Pancreas (tissue), 10 donors: ENCODE results near the gene MYMK. TPM values are rescaled to one million over a fixed set of nuclear protein-coding genes. Genes with fewer than 3 reads are reported as not detected.

Experiments
- ATAC-seq, 4 donors: fragments of 200-7000 bp; cut with Tn5 transposase; one replicate each; pipeline versions ENCODE4 v1.8.0 to v1.9.1; 2020; ENCODE audit warnings: mild to moderate bottlenecking in 4 of 4, moderate library complexity in 4 of 4
- DNase-seq, 6 donors: peaks; one replicate each; pipeline ENCODE4 v3.0.0-alpha.2; 2020
- FAIRE-seq: peaks from 2 replicates; lab custom pipeline; 2012; peaks lifted over from hg19 to GRCh38; lab: Jason Lieb, UNC
- H3K27ac ChIP-seq, 4 donors: fragments of 200-600 bp; sonication (generic); 1 replicate in 3 of 4; 2 replicates in 1 of 4; pipeline versions ENCODE4 v1.5.0 to v1.8.0; 2020
- H3K27me3 ChIP-seq, 4 donors: fragments of 200-600 bp; one replicate each; pipeline ENCODE4 v1.8.0; 2021
- H3K36me3 ChIP-seq, 3 donors: fragments of 200-600 bp; sonication (generic) in 1 of 3; one replicate each; pipeline versions ENCODE4 v1.5.0 to v1.8.0; 2020 to 2021
- H3K4me1 ChIP-seq, 3 donors: fragments of 200-600 bp; one replicate each; pipeline ENCODE4 v1.8.0; 2021
- H3K4me3 ChIP-seq, 4 donors: fragments of 200-600 bp; sonication (generic) in 2 of 4; one replicate each; pipeline versions ENCODE4 v1.5.0 to v1.8.0; 2020 to 2021
- H3K9me3 ChIP-seq, 4 donors: fragments of 200-600 bp; one replicate each; pipeline ENCODE4 v1.8.0; 2021
- WGBS, 2 donors: extraction: QIAGEN DNeasy Blood & Tissue Kit; methylation state at CpG; one replicate each; pipeline ENCODE4 v1.1.7; 2013; 5-methylcytosine and 5-hydroxymethylcytosine counted together
- intact Hi-C, 3 donors: fragments of 100-400 bp; cut with DNase I; formaldehyde crosslinking; loops; one replicate each; pipeline versions ENCODE4 v1.11.1 to v1.14.2; 2022
- polyA plus RNA-seq, 2 donors: library from polyadenylated mRNA; stranded (reverse); fragments of 200-250 nt; gene quantifications; one replicate each; pipeline ENCODE4 v1.2.3, GENCODE V29; 2013
- total RNA-seq, 6 donors: library from RNA; stranded (reverse); fragmentation: NEBNext Ultra II Directional in 4 of 6; extraction: Animal tissue kit (Norgen Biotek cat#: 25700) in 4 of 6; gene quantifications; one replicate each; pipeline versions ENCODE4 v1.2.1 to v1.2.4, GENCODE V29; 2021 to 2023
- TF ChIP-seq, protein P1 (sequence below), 4 donors: fragments of 200-600 bp; sonication (generic) in 3 of 4; IDR thresholded peaks; one replicate each; pipeline versions ENCODE4 v1.5.0 to v1.8.0; 2021; ENCODE audit warnings: antibody characterized with exemption in 4 of 4
- donor health status: healthy with polysubstance abuse.
- donor health status: DM: no; HTN: no; CAD: no; lungs with moderate emphysema.
- donor health status: DM: no; HTN: no; CAD: no.
- donor health status: control.
- donor health status: control.
- donor health status: Bipolar disorder and iron deficiency.
- donor health status: DM: yes; HTN: yes; CAD: no.
- donor health status: DM: no; HTN: no; CAD: no.
- donor health status: DM: no; HTN: no; CAD: no.
- donor health status: DM: yes; HTN: yes; CAD: no.

The MYMK gene
- total and polyA plus RNA-seq, 8 donors, result not detected

DNA sequence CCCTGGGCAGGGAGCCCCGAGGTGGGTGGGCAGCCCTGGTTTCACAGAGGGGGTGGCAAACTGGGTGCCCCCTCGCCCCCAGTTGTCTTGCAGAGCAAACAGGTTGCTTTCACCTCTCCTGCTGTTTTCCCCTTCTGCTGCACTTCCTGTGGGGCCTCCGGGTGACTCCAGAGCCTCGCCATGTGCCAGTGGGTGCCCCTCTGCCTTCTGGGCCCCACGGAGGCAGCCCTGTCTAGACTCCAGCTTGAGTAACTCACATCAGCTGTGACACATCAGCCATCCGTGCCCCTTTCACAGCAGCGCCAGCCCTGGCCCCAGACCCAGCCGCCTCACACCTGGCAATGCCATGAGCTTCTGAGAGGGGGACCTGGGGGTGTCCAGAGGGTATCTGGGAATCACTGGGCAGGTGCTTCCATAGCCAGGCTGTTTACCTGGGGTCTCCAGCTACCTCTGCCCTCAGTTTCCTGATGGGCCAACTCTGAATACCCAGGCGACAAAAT is 46.7 kb upstream of the MYMK start:
- 72 to 82% methylated on average over 7 to 9 of the region's 9 CpGs for WGBS, 2 donors
- FAIRE-seq, result no peak

DNA sequence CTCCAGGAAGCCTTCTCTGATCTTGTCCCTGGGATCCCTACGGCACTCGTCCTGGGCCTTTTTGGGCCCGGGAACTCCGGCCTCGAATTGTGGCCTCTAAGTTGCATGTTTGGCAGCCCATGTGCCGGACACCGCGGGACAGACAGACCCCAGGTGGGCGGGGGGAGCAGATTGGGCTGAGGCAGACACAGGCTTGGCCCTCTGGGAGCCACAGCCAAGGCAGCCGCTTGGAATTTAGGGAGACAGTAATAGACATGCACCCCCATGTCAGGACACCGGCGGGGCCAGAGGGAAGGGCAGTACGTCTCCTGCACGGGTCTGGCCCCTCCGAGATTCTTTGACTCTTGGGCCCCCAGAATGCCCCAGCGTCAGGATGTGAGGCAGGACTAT is 45.9 kb upstream of the MYMK start:
- no peaks in the 10 kb centered on the region for H3K9me3 ChIP-seq
- no peaks in the 10 kb centered on the region for H3K36me3 ChIP-seq
- intact Hi-C loops, result no loop called here
- no peak overlapping the region for H3K27ac ChIP-seq
- DNase-seq (no peak), FAIRE-seq (no peak), ATAC-seq (no peak)
- no peaks in the 10 kb centered on the region for H3K27me3 ChIP-seq
- WGBS, 2 donors, result 72 to 74% methylated on average over 16 of the region's 16 CpGs
- TF ChIP-seq, protein P1, sequence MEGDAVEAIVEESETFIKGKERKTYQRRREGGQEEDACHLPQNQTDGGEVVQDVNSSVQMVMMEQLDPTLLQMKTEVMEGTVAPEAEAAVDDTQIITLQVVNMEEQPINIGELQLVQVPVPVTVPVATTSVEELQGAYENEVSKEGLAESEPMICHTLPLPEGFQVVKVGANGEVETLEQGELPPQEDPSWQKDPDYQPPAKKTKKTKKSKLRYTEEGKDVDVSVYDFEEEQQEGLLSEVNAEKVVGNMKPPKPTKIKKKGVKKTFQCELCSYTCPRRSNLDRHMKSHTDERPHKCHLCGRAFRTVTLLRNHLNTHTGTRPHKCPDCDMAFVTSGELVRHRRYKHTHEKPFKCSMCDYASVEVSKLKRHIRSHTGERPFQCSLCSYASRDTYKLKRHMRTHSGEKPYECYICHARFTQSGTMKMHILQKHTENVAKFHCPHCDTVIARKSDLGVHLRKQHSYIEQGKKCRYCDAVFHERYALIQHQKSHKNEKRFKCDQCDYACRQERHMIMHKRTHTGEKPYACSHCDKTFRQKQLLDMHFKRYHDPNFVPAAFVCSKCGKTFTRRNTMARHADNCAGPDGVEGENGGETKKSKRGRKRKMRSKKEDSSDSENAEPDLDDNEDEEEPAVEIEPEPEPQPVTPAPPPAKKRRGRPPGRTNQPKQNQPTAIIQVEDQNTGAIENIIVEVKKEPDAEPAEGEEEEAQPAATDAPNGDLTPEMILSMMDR (IDR thresholded peaks at IDR 0.05), result no peak
- no peaks in the 10 kb centered on the region for H3K4me1 ChIP-seq
- no peak overlapping the region for H3K4me3 ChIP-seq

More for the DNA sequence above, 46.7 kb upstream of the MYMK start:
- TF ChIP-seq, protein P1 (IDR thresholded peaks at IDR 0.05), result no peak
- intact Hi-C loops, result no loop called here
- ATAC-seq (no peak), DNase-seq (no peak)
- H3K27me3 ChIP-seq, result no peaks in the 10 kb centered on the region
- no peaks in the 10 kb centered on the region for H3K36me3 ChIP-seq
- no peaks in the 10 kb centered on the region for H3K4me1 ChIP-seq
- no peaks in the 10 kb centered on the region for H3K9me3 ChIP-seq
- H3K4me3 ChIP-seq, result no peak overlapping the region
- no peak overlapping the region for H3K27ac ChIP-seq

DNA sequence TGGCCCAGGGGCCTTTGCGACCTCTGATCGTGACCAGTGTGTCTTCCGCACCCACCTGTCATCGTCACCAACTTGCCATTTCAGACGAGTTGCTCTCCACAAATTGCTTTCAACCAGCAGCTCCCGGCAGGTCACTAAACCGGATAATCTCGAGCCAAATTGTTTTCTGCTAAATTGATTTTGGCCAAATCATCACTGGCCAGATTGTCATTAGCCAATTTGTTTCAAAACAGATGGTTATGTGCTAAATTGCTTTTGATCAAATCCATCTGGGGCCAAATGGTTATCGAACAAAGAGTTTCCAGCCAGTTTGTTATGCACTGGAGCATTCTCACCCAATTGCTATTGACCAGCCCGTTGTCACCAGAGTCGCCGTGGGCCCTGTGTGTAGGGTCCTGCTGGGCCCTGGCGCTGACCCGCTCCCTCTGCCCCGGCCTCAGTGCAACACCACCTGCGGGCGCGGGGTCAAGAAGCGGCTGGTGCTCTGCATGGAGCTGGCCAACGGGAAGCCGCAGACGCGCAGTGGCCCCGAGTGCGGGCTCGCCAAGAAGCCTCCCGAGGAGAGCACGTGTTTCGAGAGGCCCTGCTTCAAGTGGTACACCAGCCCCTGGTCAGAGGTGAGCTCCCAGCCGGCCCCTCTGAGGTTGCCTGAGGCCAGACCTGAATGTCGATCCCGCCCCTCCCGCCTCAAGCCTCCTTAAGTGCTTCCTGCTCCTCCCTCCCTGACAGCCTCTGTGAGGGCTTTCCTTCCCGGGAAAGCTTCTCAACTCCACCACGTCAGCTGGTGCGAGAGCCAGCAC is 45.3 kb upstream of the MYMK start:
- no peak overlapping the region for H3K27ac ChIP-seq
- intact Hi-C loops, result no loop called here
- no peaks in the 10 kb centered on the region for H3K9me3 ChIP-seq
- ATAC-seq, result no peak
- no peak overlapping the region for H3K4me3 ChIP-seq
- 77% methylated on average over 36 of the region's 36 CpGs for WGBS, 2 donors
- H3K27me3 ChIP-seq, result no peaks in the 10 kb centered on the region
- no peaks in the 10 kb centered on the region for H3K4me1 ChIP-seq
- FAIRE-seq, result no peak
- TF ChIP-seq, protein P1 (IDR thresholded peaks at IDR 0.05), result no peak
- H3K36me3 ChIP-seq, result no peaks in the 10 kb centered on the region
- DNase-seq, result no peak

DNA sequence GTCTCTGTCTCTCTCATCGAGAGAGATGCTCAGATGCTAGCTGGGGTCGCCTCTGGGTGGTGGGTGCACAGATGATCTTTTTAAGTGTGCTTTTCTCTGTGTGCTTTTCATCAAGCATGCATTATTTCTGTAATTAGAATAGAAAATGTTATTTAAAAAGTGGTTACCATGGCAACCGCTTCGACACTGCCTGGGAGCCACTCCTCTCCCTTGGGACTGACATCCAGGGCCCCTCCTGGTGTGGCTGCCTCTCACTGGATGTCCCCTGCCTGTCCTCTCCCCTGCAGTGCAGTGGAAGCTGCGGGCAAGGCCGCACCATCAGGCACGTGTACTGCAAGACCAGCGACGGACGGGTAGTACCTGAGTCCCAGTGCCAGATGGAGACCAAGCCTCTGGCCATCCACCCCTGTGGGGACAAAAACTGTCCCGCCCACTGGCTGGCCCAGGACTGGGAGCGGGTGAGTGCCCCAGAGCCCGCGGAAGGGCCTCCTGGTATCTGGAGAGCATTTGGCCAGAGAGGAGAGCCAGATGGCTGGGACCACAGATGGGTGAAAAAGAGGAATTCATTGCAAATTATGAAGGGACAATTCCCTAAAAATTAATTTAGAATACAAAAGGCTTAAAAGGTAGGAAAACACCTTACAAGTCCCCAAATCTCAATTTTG is 44.5 kb upstream of the MYMK start:
- FAIRE-seq (no peak), ATAC-seq (no peak), DNase-seq (no peak)
- 78 to 83% methylated on average over 14 of the region's 14 CpGs for WGBS, 2 donors
- TF ChIP-seq, protein P1 (IDR thresholded peaks at IDR 0.05), result no peak
- Histone ChIP-seq H3K4me3 (no peak overlapping the region), H3K27ac (no peak overlapping the region), H3K4me1 (no peaks in the 10 kb centered on the region), H3K9me3 (no peaks in the 10 kb centered on the region), H3K36me3 (no peaks in the 10 kb centered on the region), H3K27me3 (no peaks in the 10 kb centered on the region)
- intact Hi-C loops, result no loop called here
